ENCODE measurements around the gene FAM13C.
A peak's percentile ranks its signal among the peaks of the same experiment; 100 is the strongest.

The FAM13C gene

GRCh38 chr10:59393349-59393748 lies 31.0 kb upstream of the FAM13C start:
- H3K27ac Mint-ChIP-seq = no peak overlapping the region
- H3K9me3 Mint-ChIP-seq = no peaks in the 10 kb centered on the region
- H3K27me3 Mint-ChIP-seq (ENCODE audit: low read depth) = no peaks in the 10 kb centered on the region
- no peak overlapping the region for H3K4me3 Mint-ChIP-seq
- no peak for TF ChIP-seq CTCF (IDR thresholded peaks at IDR 0.05; ENCODE audit: unreplicated experiment in 3 of 3)
- no peaks in the 10 kb centered on the region for H3K36me3 Mint-ChIP-seq (ENCODE audit: low read depth)
- H3K4me1 Mint-ChIP-seq = no peaks in the 10 kb centered on the region

GRCh38 chr10:59391060-59391459 lies 28.7 kb upstream of the FAM13C start:
- H3K4me1 Mint-ChIP-seq = no peaks in the 10 kb centered on the region
- no peaks in the 10 kb centered on the region for H3K36me3 Mint-ChIP-seq (ENCODE audit: low read depth)
- no peak overlapping the region for H3K4me3 Mint-ChIP-seq
- H3K27ac Mint-ChIP-seq = no peak overlapping the region
- no peak for TF ChIP-seq CTCF (IDR thresholded peaks at IDR 0.05; ENCODE audit: unreplicated experiment in 3 of 3)
- no peaks in the 10 kb centered on the region for H3K9me3 Mint-ChIP-seq
- no peaks in the 10 kb centered on the region for H3K27me3 Mint-ChIP-seq (ENCODE audit: low read depth)

GRCh38 chr10:59388671-59388976 lies 26.3 kb upstream of the FAM13C start:
- no peaks in the 10 kb centered on the region for H3K27me3 Mint-ChIP-seq (ENCODE audit: low read depth)
- no peak for TF ChIP-seq CTCF (IDR thresholded peaks at IDR 0.05; ENCODE audit: unreplicated experiment in 3 of 3)
- H3K9me3 Mint-ChIP-seq = no peaks in the 10 kb centered on the region
- H3K27ac Mint-ChIP-seq = no peak overlapping the region
- H3K4me1 Mint-ChIP-seq = peaks cover 6% of the 10 kb centered on the region
- H3K4me3 Mint-ChIP-seq = no peak overlapping the region
- H3K36me3 Mint-ChIP-seq (ENCODE audit: low read depth) = no peaks in the 10 kb centered on the region

- H3K36me3 Mint-ChIP-seq (ENCODE audit: low read depth) = no peaks in the 10 kb centered on the region
- no peak overlapping the region for H3K4me3 Mint-ChIP-seq
- H3K4me1 Mint-ChIP-seq = peaks cover 11% of the 10 kb centered on the region
- no peak overlapping the region for H3K27ac Mint-ChIP-seq
- no peaks in the 10 kb centered on the region for H3K27me3 Mint-ChIP-seq (ENCODE audit: low read depth)
- no peaks in the 10 kb centered on the region for H3K9me3 Mint-ChIP-seq
- no peak for TF ChIP-seq CTCF (IDR thresholded peaks at IDR 0.05; ENCODE audit: unreplicated experiment in 3 of 3)
Observed at GRCh38 chr10:59387951-59388670, 25.8 kb upstream of the FAM13C start.

- Mint-ChIP-seq H3K9me3 (peaks cover 5% of the 10 kb centered on the region), H3K4me1 (peaks cover 17% of the 10 kb centered on the region), H3K27me3 (ENCODE audit: low read depth) (no peaks in the 10 kb centered on the region), H3K36me3 (ENCODE audit: low read depth) (no peaks in the 10 kb centered on the region), H3K27ac (no peak overlapping the region), H3K4me3 (no peak overlapping the region)
- TF ChIP-seq CTCF (IDR thresholded peaks at IDR 0.05; ENCODE audit: unreplicated experiment in 3 of 3) = no peak
Observed at GRCh38 chr10:59384761-59385160, 22.4 kb upstream of the FAM13C start.

- Mint-ChIP-seq H3K4me3 (no peak overlapping the region), H3K27me3 (ENCODE audit: low read depth) (no peaks in the 10 kb centered on the region), H3K27ac (peak overlapping the region in 2 of 3 experiments; percentile 66 to 85), H3K4me1 (peaks cover 17% of the 10 kb centered on the region), H3K36me3 (ENCODE audit: low read depth) (no peaks in the 10 kb centered on the region), H3K9me3 (peaks cover 5% of the 10 kb centered on the region)
- TF ChIP-seq CTCF (IDR thresholded peaks at IDR 0.05; ENCODE audit: unreplicated experiment in 3 of 3) = no peak
Observed at GRCh38 chr10:59383908-59384307, 21.6 kb upstream of the FAM13C start.
